H1 (cell line): ENCODE measurements around the gene UPF2. TPM values are rescaled to one million over a fixed set of nuclear protein-coding genes. Genes with fewer than 3 reads are reported as not detected.
A peak's percentile ranks its signal among the peaks of the same experiment; 100 is the strongest.

Experiments used
- POLR2AphosphoS5 ChIP-seq: IDR thresholded peaks from 2 replicates; pipeline ENCODE4 v1.6.1; 2011; ENCODE audit warnings: low read depth, low read length
- SP2 ChIP-seq: IDR thresholded peaks from 2 replicates; pipeline ENCODE4 v1.6.1; 2012; ENCODE audit warnings: mild to moderate bottlenecking, low read length, inconsistent platforms
- polyA plus RNA-seq, 7 experiments: library from polyadenylated mRNA; depleted of rRNA in 3 of 7; stranded (reverse) in 5 of 7; unstranded in 2 of 7; fragments of >200 nt in 5 of 7; fragments of 200-250 nt in 2 of 7; gene quantifications; 1 replicate in 5 of 7; 2 replicates in 1 of 7; 4 replicates in 1 of 7; pipeline versions ENCODE4 v1.2.1 to v1.2.3, GENCODE V29; 2011 to 2013; ENCODE audit warnings: missing spikeins in 2 of 7, mixed read lengths in 2 of 7
- total RNA-seq: library from RNA; stranded (reverse); fragmentation: NEBNext Ultra II Directional; extraction: Animal tissue kit (Norgen Biotek cat#: 25700); gene quantifications from 2 replicates; pipeline ENCODE4 v1.2.1, GENCODE V29; 2021

Gene UPF2
- total and polyA plus RNA-seq, 2 of the 8 experiments (the other 6 are each of a cell fraction or from before 2014, with no cell fraction given): 6.2 to 32.8 TPM

- TF ChIP-seq SP2 (no peak), POLR2AphosphoS5 (peak; percentile 89)
These were observed 26.1 kb upstream of the UPF2 start, which contains the start of gene DHTKD1 (continued) for GRCh38 chr10:12068449-12069269.
